Measurements from ENCODE around the gene CD34. TPM values are rescaled to one million over a fixed set of nuclear protein-coding genes. Genes with fewer than 3 reads are reported as not detected.

CD34 gene
- total and polyA plus RNA-seq, 8 donors = 3.2 to 31.2 (median 11.6) TPM

- Histone ChIP-seq H3K27me3 (no peaks in the 10 kb centered on the region), H3K27ac (peak overlapping the region in 3 of 5 donors; percentile 27 to 61 (median 48)), H3K4me1 (peaks cover 5 to 48% (median 24%) of the 10 kb centered on the region in 4 donors), H3K4me3 (no peak overlapping the region), H3K36me3 (no peaks in the 10 kb centered on the region), H3K9me3 (no peaks in the 10 kb centered on the region)
- WGBS, 5 donors = 71 to 86% (median 77%) methylated on average over 2 of the region's 2 CpGs
- DNase-seq = peak in 1 of 2 donors; percentile 62
- TF ChIP-seq, protein P1, sequence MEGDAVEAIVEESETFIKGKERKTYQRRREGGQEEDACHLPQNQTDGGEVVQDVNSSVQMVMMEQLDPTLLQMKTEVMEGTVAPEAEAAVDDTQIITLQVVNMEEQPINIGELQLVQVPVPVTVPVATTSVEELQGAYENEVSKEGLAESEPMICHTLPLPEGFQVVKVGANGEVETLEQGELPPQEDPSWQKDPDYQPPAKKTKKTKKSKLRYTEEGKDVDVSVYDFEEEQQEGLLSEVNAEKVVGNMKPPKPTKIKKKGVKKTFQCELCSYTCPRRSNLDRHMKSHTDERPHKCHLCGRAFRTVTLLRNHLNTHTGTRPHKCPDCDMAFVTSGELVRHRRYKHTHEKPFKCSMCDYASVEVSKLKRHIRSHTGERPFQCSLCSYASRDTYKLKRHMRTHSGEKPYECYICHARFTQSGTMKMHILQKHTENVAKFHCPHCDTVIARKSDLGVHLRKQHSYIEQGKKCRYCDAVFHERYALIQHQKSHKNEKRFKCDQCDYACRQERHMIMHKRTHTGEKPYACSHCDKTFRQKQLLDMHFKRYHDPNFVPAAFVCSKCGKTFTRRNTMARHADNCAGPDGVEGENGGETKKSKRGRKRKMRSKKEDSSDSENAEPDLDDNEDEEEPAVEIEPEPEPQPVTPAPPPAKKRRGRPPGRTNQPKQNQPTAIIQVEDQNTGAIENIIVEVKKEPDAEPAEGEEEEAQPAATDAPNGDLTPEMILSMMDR (IDR thresholded peaks at IDR 0.05) = no peak
- no peak for TF ChIP-seq POLR2AphosphoS5 (IDR thresholded peaks at IDR 0.05)
- no peak for TF ChIP-seq POLR2A (IDR thresholded peaks at IDR 0.05)
- no peak for TF ChIP-seq EP300 (IDR thresholded peaks at IDR 0.05)
- intact Hi-C loops (cut with DNase I; ENCODE audit: low total_unique reads) = no loop called here
Measured at GRCh38 chr1:207920444-207921021, 9.6 kb upstream of the CD34 start.

DNA sequence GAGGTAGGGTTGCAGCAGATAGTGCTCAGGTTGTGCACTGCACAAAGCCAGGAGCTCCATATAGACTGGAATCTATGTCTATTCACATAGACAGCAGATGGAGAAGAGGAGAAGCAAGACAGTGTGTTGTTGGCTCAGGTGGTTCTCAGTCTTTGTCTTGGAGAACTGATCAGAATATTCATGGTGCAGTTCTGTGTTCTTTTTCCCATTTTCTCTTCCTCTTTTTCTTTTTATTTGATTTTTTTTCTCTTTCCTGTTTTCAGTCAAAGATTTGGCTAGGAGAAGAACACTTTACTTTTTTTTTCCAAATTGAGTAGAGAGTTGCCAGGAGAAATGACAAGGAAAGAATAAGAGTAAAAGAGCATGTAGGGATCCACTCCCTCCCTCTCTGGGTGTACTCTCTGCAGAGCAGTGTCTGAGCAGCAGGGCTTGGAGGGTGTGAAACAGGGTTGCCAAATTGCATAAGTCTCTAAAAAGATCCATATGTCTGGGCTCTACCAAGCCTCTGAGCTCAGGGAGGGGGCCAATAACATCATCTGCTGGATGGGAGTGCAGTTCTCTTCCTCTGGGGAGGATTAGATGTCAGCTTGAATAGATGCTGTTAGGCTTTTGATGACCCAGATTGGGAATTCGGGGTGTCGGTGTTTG lies 8.7 kb upstream of the CD34 start:
- Histone ChIP-seq H3K4me1 (peaks cover 5 to 39% (median 19%) of the 10 kb centered on the region in 4 donors), H3K36me3 (no peaks in the 10 kb centered on the region), H3K27me3 (peaks cover 0 to under 1% (median 0%) of the 10 kb centered on the region in 3 donors), H3K27ac (peak overlapping the region in 2 of 5 donors; percentile 48 to 61), H3K9me3 (no peaks in the 10 kb centered on the region), H3K4me3 (no peak overlapping the region)
- intact Hi-C loops (cut with DNase I; ENCODE audit: low total_unique reads) = no loop called here
- 57 to 80% (median 77%) methylated on average over 2 of the region's 2 CpGs for WGBS, 5 donors
- peak in 1 of 2 donors; percentile 86 for DNase-seq
- TF ChIP-seq EP300 (IDR thresholded peaks at IDR 0.05) (no peak), POLR2A (IDR thresholded peaks at IDR 0.05) (no peak), POLR2AphosphoS5 (IDR thresholded peaks at IDR 0.05) (no peak)
- TF ChIP-seq, protein P1 (IDR thresholded peaks at IDR 0.05) = no peak

- peaks cover 5 to 29% (median 14%) of the 10 kb centered on the region in 4 donors for H3K4me1 ChIP-seq
- TF ChIP-seq, protein P1 (IDR thresholded peaks at IDR 0.05) = no peak
- TF ChIP-seq EP300 (IDR thresholded peaks at IDR 0.05) (no peak), POLR2A (IDR thresholded peaks at IDR 0.05) (no peak), POLR2AphosphoS5 (IDR thresholded peaks at IDR 0.05) (no peak)
- DNase-seq = peak in 1 of 2 donors; percentile 54
- H3K27me3 ChIP-seq = peaks cover 0 to 6% (median 0%) of the 10 kb centered on the region in 3 donors
- peak overlapping the region in 4 of 5 donors; percentile 11 to 61 (median 33) for H3K27ac ChIP-seq
- intact Hi-C loops (cut with DNase I; ENCODE audit: low total_unique reads) = no loop called here
- no peaks in the 10 kb centered on the region for H3K9me3 ChIP-seq
- H3K4me3 ChIP-seq = no peak overlapping the region
- 59 to 77% (median 70%) methylated on average over 5 of the region's 5 CpGs for WGBS, 5 donors
- H3K36me3 ChIP-seq = no peaks in the 10 kb centered on the region
Measured at GRCh38 chr1:207918581-207918980, 7.7 kb upstream of the CD34 start.

DNA sequence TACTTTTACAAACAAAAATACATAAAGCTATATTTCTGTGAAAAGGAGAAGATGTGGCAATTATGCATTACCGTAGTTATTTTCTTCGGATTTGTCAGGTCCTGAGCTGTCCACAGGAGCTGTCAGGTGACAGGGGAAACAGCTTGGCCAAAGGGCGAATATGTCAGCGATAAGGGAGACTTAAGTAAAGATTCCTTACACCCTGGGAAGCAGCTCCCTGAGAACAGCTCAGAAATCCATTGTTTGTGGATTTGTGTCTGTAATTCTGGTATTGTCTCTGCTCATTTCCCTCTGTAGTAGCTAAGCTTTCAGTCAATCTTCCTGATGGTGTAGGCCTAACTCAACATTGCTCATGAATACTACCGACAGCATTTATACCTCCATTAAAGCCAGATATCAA lies 7.1 kb upstream of the CD34 start:
- no peaks in the 10 kb centered on the region for H3K36me3 ChIP-seq
- peaks cover 5 to 23% (median 11%) of the 10 kb centered on the region in 4 donors for H3K4me1 ChIP-seq
- H3K27ac ChIP-seq = peak overlapping the region in 4 of 5 donors; percentile 6 to 61 (median 14)
- peaks cover 0 to 10% (median 0%) of the 10 kb centered on the region in 3 donors for H3K27me3 ChIP-seq
- peak in 1 of 2 donors; percentile 56 for DNase-seq
- 33 to 67% (median 39%) methylated on average over 5 of the region's 5 CpGs for WGBS, 5 donors
- H3K4me3 ChIP-seq = no peak overlapping the region
- TF ChIP-seq POLR2A (IDR thresholded peaks at IDR 0.05) (no peak), EP300 (IDR thresholded peaks at IDR 0.05) (no peak)
- TF ChIP-seq, protein P1 (IDR thresholded peaks at IDR 0.05) = no peak
- H3K9me3 ChIP-seq = no peaks in the 10 kb centered on the region
- intact Hi-C loops (cut with DNase I; ENCODE audit: low total_unique reads) = no loop called here

All from stomach (tissue), 9 donors.